WTC11 (cell line): ENCODE results near the gene GPC1. TPM values are rescaled to one million over a fixed set of nuclear protein-coding genes. Genes with fewer than 3 reads are reported as not detected.

ENCODE experiments used
- ATAC-seq: fragments of 200-7000 bp; cut with Tn5 transposase; 2 replicates; pipeline ENCODE4 v1.10.0; 2021; ENCODE audit warnings: mild to moderate bottlenecking, moderate library complexity
- CTCF ChIA-PET: fragments of 300-600 bp; sonication (Branson Sonifier 250); formaldehyde crosslinking; loops from one replicate; lab custom pipeline; 2021; ENCODE audit warnings: antibody characterized with exemption; lab: Charles Lee
- POLR2A ChIA-PET: fragments of 350-600 bp; sonication (Branson Sonifier 250); formaldehyde crosslinking; loops from one replicate; lab custom pipeline; 2021; ENCODE audit warnings: antibody characterized with exemption; lab: Charles Lee
- DNase-seq: peaks from one replicate; pipeline ENCODE4 v3.0.0; 2021; ENCODE audit warnings: low spot score
- H3K27ac Mint-ChIP-seq: 2 replicates; pipeline ENCODE4 v1.8.0; 2021; ENCODE audit warnings: mixed read lengths
- H3K27me3 Mint-ChIP-seq: 2 replicates; pipeline ENCODE4 v1.8.0; 2021; ENCODE audit warnings: low read depth, mild to moderate bottlenecking, moderate library complexity, mixed read lengths
- H3K36me3 Mint-ChIP-seq: 2 replicates; pipeline ENCODE4 v1.8.0; 2021; ENCODE audit warnings: mixed read lengths
- H3K4me1 Mint-ChIP-seq: 2 replicates; pipeline ENCODE4 v1.8.0; 2022; ENCODE audit warnings: mixed read lengths
- H3K4me3 Mint-ChIP-seq: 2 replicates; pipeline ENCODE4 v1.8.0; 2021; ENCODE audit warnings: mild to moderate bottlenecking, moderate library complexity, mixed read lengths
- H3K9me3 Mint-ChIP-seq: 2 replicates; pipeline ENCODE4 v1.8.0; 2021; ENCODE audit warnings: mixed read lengths
- ATF2 ChIP-seq: sonication (generic); formaldehyde crosslinking; IDR thresholded peaks from 2 replicates; pipeline ENCODE4 v1.8.1; 2022; ENCODE audit warnings: low read depth, missing genetic modification reagents, borderline replicate concordance
- ERG ChIP-seq: fragments of 250-450 bp; sonication (Bioruptor Pico); IDR thresholded peaks from 2 replicates; pipeline ENCODE4 v1.8.0; 2021; ENCODE audit warnings: mild to moderate bottlenecking
- FOXP1 ChIP-seq: sonication (generic); formaldehyde crosslinking; IDR thresholded peaks from 2 replicates; pipeline ENCODE4 v1.8.0; 2022; ENCODE audit warnings: missing genetic modification reagents, mild to moderate bottlenecking, moderate library complexity, borderline replicate concordance
- IRF2 ChIP-seq: sonication (generic); formaldehyde crosslinking; IDR thresholded peaks from 2 replicates; pipeline ENCODE4 v1.8.0; 2022; ENCODE audit warnings: low read depth, missing genetic modification reagents, borderline replicate concordance
- KAT7 ChIP-seq: sonication (generic); formaldehyde crosslinking; IDR thresholded peaks from 2 replicates; pipeline ENCODE4 v1.8.1; 2023; ENCODE audit warnings: missing genetic modification reagents, mild to moderate bottlenecking, borderline replicate concordance
- NFATC4 ChIP-seq: fragments of 250-450 bp; sonication (Bioruptor Pico); IDR thresholded peaks from 2 replicates; pipeline ENCODE4 v1.9.0; 2021; ENCODE audit warnings: mild to moderate bottlenecking
- NR1H2 ChIP-seq: sonication (generic); formaldehyde crosslinking; IDR thresholded peaks from 2 replicates; pipeline ENCODE4 v1.9.0; 2021; ENCODE audit warnings: mild to moderate bottlenecking, moderate library complexity, missing genetic modification reagents
- NR2C2 ChIP-seq: sonication (generic); formaldehyde crosslinking; IDR thresholded peaks from 2 replicates; pipeline ENCODE4 v1.8.0; 2022; ENCODE audit warnings: mild to moderate bottlenecking, missing genetic modification reagents
- PRRX2 ChIP-seq: fragments of 250-450 bp; sonication (Bioruptor Pico); IDR thresholded peaks from 2 replicates; pipeline ENCODE4 v1.8.0; 2021; ENCODE audit warnings: mild to moderate bottlenecking
- SMAD4 ChIP-seq: sonication (generic); formaldehyde crosslinking; IDR thresholded peaks from 2 replicates; pipeline ENCODE4 v1.8.0; 2022; ENCODE audit warnings: mild to moderate bottlenecking, missing genetic modification reagents
- SOX15 ChIP-seq: fragments of 250-450 bp; sonication (Bioruptor Pico); IDR thresholded peaks from 2 replicates; pipeline ENCODE4 v1.9.0; 2021; ENCODE audit warnings: mild to moderate bottlenecking
- ZBTB43 ChIP-seq: sonication (generic); formaldehyde crosslinking; IDR thresholded peaks from 2 replicates; pipeline ENCODE4 v1.8.1; 2023; ENCODE audit warnings: mild to moderate bottlenecking, missing genetic modification reagents
- ZNF416 ChIP-seq: fragments of 250-450 bp; sonication (Bioruptor Pico); IDR thresholded peaks from 2 replicates; pipeline ENCODE4 v1.9.0; 2021; ENCODE audit warnings: mild to moderate bottlenecking, inconsistent platforms
- ZNF425 ChIP-seq: fragments of 250-450 bp; sonication (Bioruptor Pico); conservative IDR thresholded peaks from 2 replicates; pipeline ENCODE4 v1.9.0; 2021; ENCODE audit warnings: mild to moderate bottlenecking
- ZNF671 ChIP-seq: fragments of 250-450 bp; sonication (Bioruptor Pico); IDR thresholded peaks from 2 replicates; pipeline ENCODE4 v1.8.0; 2021; ENCODE audit warnings: mild to moderate bottlenecking
- total RNA-seq: library from RNA; stranded (reverse); gene quantifications from 3 replicates; pipeline ENCODE4 v1.2.3, GENCODE V29; 2021
- TF ChIP-seq, protein P1 (sequence below): sonication (generic); formaldehyde crosslinking; IDR thresholded peaks from 2 replicates; pipeline ENCODE4 v1.8.0; 2023; ENCODE audit warnings: mild to moderate bottlenecking, missing genetic modification reagents
- TF ChIP-seq, protein P2 (sequence below): sonication (generic); formaldehyde crosslinking; IDR thresholded peaks from 2 replicates; pipeline ENCODE4 v1.8.1; 2023; ENCODE audit warnings: mild to moderate bottlenecking, moderate library complexity, missing genetic modification reagents
- TF ChIP-seq, protein P3 (sequence below): sonication (generic); formaldehyde crosslinking; IDR thresholded peaks from 2 replicates; pipeline ENCODE4 v1.8.0; 2022; ENCODE audit warnings: mild to moderate bottlenecking, missing genetic modification reagents

Gene GPC1
- total RNA-seq, 1 experiment from 2014 or later, result 41.5 TPM

DNA sequence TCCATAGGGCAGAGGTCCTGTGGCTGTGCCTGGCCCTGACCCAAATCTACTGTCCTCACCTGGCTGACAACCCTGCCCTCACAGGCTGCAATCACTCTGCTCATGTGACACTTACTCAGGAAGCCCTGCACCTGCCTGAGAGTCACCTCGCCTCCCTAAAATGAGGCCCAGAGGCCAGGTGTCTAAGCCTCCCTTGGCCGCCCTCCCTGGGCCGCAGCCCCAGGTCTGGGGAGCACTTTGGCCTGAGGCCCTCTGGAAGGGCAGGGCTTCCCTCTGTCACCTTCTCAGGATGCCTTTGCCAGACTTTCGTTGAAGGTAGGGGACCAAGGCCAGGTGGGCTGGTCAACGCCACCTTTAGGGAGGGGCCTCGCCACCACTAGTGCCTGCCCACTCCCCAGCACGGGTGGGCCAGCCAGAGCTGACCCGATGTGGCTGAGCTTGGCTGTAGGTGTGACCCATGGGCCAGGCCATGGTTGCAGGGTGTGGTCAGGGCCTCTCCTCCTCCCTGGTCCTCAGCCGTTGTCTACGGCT, 6.1 kb upstream of the GPC1 start:
- ChIA-PET POLR2A (no interaction called here), CTCF (interaction anchor here (0.8 kb wide), 1 partner anchor 251 kb away, joined by 3 read pairs; no protein-coding TSS in a partner anchor)
- ATAC-seq, result no peak
- H3K9me3 Mint-ChIP-seq, result peaks cover 16% of the 10 kb centered on the region
- no peak overlapping the region for H3K27ac Mint-ChIP-seq
- no peak for TF ChIP-seq ZNF416 (CRISPR knock-in tag)
- TF ChIP-seq ZNF671, result no peak
- TF ChIP-seq, protein P1, sequence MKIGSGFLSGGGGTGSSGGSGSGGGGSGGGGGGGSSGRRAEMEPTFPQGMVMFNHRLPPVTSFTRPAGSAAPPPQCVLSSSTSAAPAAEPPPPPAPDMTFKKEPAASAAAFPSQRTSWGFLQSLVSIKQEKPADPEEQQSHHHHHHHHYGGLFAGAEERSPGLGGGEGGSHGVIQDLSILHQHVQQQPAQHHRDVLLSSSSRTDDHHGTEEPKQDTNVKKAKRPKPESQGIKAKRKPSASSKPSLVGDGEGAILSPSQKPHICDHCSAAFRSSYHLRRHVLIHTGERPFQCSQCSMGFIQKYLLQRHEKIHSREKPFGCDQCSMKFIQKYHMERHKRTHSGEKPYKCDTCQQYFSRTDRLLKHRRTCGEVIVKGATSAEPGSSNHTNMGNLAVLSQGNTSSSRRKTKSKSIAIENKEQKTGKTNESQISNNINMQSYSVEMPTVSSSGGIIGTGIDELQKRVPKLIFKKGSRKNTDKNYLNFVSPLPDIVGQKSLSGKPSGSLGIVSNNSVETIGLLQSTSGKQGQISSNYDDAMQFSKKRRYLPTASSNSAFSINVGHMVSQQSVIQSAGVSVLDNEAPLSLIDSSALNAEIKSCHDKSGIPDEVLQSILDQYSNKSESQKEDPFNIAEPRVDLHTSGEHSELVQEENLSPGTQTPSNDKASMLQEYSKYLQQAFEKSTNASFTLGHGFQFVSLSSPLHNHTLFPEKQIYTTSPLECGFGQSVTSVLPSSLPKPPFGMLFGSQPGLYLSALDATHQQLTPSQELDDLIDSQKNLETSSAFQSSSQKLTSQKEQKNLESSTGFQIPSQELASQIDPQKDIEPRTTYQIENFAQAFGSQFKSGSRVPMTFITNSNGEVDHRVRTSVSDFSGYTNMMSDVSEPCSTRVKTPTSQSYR (CRISPR knock-in tag), result no peak
- no peak for TF ChIP-seq IRF2 (CRISPR knock-in tag)
- TF ChIP-seq NR1H2 (CRISPR knock-in tag), result no peak
- TF ChIP-seq, protein P2, sequence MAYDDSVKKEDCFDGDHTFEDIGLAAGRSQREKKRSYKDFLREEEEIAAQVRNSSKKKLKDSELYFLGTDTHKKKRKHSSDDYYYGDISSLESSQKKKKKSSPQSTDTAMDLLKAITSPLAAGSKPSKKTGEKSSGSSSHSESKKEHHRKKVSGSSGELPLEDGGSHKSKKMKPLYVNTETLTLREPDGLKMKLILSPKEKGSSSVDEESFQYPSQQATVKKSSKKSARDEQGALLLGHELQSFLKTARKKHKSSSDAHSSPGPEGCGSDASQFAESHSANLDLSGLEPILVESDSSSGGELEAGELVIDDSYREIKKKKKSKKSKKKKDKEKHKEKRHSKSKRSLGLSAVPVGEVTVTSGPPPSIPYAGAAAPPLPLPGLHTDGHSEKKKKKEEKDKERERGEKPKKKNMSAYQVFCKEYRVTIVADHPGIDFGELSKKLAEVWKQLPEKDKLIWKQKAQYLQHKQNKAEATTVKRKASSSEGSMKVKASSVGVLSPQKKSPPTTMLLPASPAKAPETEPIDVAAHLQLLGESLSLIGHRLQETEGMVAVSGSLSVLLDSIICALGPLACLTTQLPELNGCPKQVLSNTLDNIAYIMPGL (CRISPR knock-in tag), result no peak
- TF ChIP-seq SOX15 (CRISPR knock-in tag), result no peak
- TF ChIP-seq, protein P3, sequence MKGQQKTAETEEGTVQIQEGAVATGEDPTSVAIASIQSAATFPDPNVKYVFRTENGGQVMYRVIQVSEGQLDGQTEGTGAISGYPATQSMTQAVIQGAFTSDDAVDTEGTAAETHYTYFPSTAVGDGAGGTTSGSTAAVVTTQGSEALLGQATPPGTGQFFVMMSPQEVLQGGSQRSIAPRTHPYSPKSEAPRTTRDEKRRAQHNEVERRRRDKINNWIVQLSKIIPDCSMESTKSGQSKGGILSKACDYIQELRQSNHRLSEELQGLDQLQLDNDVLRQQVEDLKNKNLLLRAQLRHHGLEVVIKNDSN (CRISPR knock-in tag), result no peak
- no peak for TF ChIP-seq ZBTB43 (CRISPR knock-in tag)
- no peak for TF ChIP-seq FOXP1
- no peak for TF ChIP-seq NFATC4 (CRISPR knock-in tag)
- no peak for TF ChIP-seq SMAD4
- TF ChIP-seq ERG, result no peak
- TF ChIP-seq ZNF425 (CRISPR knock-in tag), result no peak
- DNase-seq, result no peak
- H3K36me3 Mint-ChIP-seq, result no peaks in the 10 kb centered on the region
- peaks cover 27% of the 10 kb centered on the region for H3K27me3 Mint-ChIP-seq
- H3K4me3 Mint-ChIP-seq, result no peak overlapping the region
- H3K4me1 Mint-ChIP-seq, result peaks cover 8% of the 10 kb centered on the region; the same call in 1 of the 2 replicates

DNA sequence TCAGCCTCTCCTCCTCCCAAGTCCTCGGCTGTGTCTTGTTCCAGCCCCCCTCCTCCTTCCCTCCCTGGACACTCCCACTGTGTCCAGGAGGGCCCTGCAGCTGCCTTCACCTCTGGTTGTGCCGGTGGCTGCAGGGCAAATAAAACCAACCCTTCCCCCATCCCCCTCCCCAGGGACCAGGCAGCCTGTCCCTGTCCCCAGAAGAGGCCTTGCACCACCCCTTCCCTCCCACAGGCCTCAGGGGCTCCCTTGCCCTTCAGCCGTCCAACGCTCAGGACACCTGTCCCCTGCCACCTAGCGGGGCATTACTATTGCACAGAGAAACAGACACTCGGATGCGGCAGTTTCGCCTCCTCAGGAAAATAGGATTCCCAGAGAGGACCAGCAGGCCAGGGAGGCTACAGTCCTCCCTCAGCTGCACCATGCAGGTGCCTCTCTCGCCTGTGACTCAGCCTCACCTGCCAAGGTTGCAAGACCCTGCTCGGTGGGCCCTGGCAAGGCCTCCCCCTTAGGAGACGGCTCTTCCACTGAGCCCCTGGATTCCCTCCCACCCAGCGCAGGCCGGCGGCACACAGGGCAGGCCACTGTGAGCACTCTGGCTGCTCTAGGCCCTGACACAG, 5.5 kb upstream of the GPC1 start:
- peak; percentile 18 for DNase-seq
- Mint-ChIP-seq H3K27me3 (peaks cover 28% of the 10 kb centered on the region), H3K27ac (no peak overlapping the region), H3K9me3 (peaks cover 16% of the 10 kb centered on the region), H3K4me1 (peaks cover 8% of the 10 kb centered on the region), H3K4me3 (no peak overlapping the region)
- POLR2A ChIA-PET, result no interaction called here
- ATAC-seq, result no peak
- TF ChIP-seq PRRX2 (CRISPR knock-in tag) (no peak), KAT7 (CRISPR knock-in tag) (no peak), ATF2 (no peak), NR2C2 (CRISPR knock-in tag) (no peak)
- TF ChIP-seq, all 79 proteins: peak for 0
- H3K36me3 Mint-ChIP-seq, result no peaks in the 10 kb centered on the region
- CTCF ChIA-PET, result interaction anchor here (0.8 to 3.1 kb wide), 3 partner anchors 26 to 252 kb away, joined by 3 to 9 read pairs (median 3); no protein-coding TSS in a partner anchor
